ENCODE results near the gene SAMSN1.

GRCh38 chr21:14589855-14590563, 43.9 kb upstream of the SAMSN1 start:
- TF ChIP-seq CTCF (IDR thresholded peaks at IDR 0.05): no peak
- TF ChIP-seq POLR2A (IDR thresholded peaks at IDR 0.05): no peak

Data from stomach (tissue), 4 donors.